Hepatocyte (in vitro differentiated cells): ENCODE results near the gene PIKFYVE. TPM values are rescaled to one million over a fixed set of nuclear protein-coding genes. Genes with fewer than 3 reads are reported as not detected.
"Not testable (repeated sequence)": the region's sequence is repeated elsewhere in the genome, so short reads cannot be mapped to it uniquely, and the experiment has no call there.

ENCODE experiments used
- DNase-seq: peaks from one replicate; pipeline ENCODE4 v3.0.0-alpha.2; 2016; ENCODE audit warnings: low spot score
- H2AFZ ChIP-seq: fragments of 200-600 bp; sonication (generic); 2 replicates; pipeline ENCODE4 v1.6.0; 2016; ENCODE audit warnings: antibody characterized with exemption, mild to moderate bottlenecking
- H3K27ac ChIP-seq: fragments of 200-600 bp; sonication (generic); 2 replicates; pipeline ENCODE4 v1.5.1; 2016; ENCODE audit warnings: mild to moderate bottlenecking
- H3K27me3 ChIP-seq: fragments of 200-600 bp; sonication (generic); 2 replicates; pipeline ENCODE4 v1.6.1; 2016
- H3K36me3 ChIP-seq: fragments of 200-600 bp; sonication (generic); replicated peaks from 2 replicates; pipeline ENCODE4 v1.5.1; 2016; ENCODE audit warnings: low read depth; ENCODE audit not compliant: insufficient read depth
- H3K4me1 ChIP-seq: fragments of 200-600 bp; sonication (generic); 2 replicates; pipeline ENCODE4 v1.5.1; 2016; ENCODE audit warnings: mild to moderate bottlenecking, moderate library complexity; ENCODE audit not compliant: insufficient read depth
- H3K4me2 ChIP-seq: fragments of 200-600 bp; sonication (generic); 2 replicates; pipeline ENCODE4 v1.6.0; 2016
- H3K4me3 ChIP-seq: fragments of 200-600 bp; sonication (generic); 2 replicates; pipeline ENCODE4 v1.5.1; 2016; ENCODE audit warnings: mild to moderate bottlenecking
- H3K79me2 ChIP-seq: fragments of 200-600 bp; sonication (generic); 2 replicates; pipeline ENCODE4 v1.6.0; 2017; ENCODE audit warnings: mild to moderate bottlenecking
- H3K9me2 ChIP-seq: fragments of 200-600 bp; sonication (generic); replicated peaks from 2 replicates; pipeline ENCODE4 v1.6.0; 2017; ENCODE audit warnings: mild to moderate bottlenecking; ENCODE audit not compliant: insufficient read depth
- H3K9me3 ChIP-seq: fragments of 200-600 bp; sonication (generic); 2 replicates; pipeline ENCODE4 v1.5.1; 2016; ENCODE audit warnings: low read depth, mild to moderate bottlenecking
- H4K20me1 ChIP-seq: fragments of 200-600 bp; sonication (generic); 2 replicates; pipeline ENCODE4 v1.6.0; 2016; ENCODE audit warnings: mild to moderate bottlenecking; ENCODE audit not compliant: insufficient read depth, poor library complexity, severe bottlenecking
- CTCF ChIP-seq: fragments of 200-600 bp; sonication (generic); IDR thresholded peaks from 2 replicates; pipeline ENCODE4 v1.5.1; 2016; ENCODE audit warnings: antibody characterized with exemption, mild to moderate bottlenecking; ENCODE audit not compliant: poor library complexity
- EZH2 ChIP-seq: fragments of 200-600 bp; sonication (generic); IDR thresholded peaks from 2 replicates; pipeline ENCODE4 v1.6.1; 2016; ENCODE audit warnings: antibody characterized with exemption, mild to moderate bottlenecking, borderline replicate concordance
- EZH2phosphoT487 ChIP-seq: fragments of 200-600 bp; sonication (generic); IDR thresholded peaks from one replicate; pipeline ENCODE4 v1.6.1; 2018; ENCODE audit warnings: antibody characterized with exemption, mild to moderate bottlenecking, low read depth, moderate library complexity; ENCODE audit not compliant: unreplicated experiment, severe bottlenecking
- WGBS: methylation state at CpG from one replicate; pipeline ENCODE4 v1.1.6; 2016; ENCODE audit warnings: low lambda C conversion rate; ENCODE audit errors: missing lambda C conversion rate; 5-methylcytosine and 5-hydroxymethylcytosine counted together
- polyA plus RNA-seq: library from polyadenylated mRNA; unstranded; fragments of >200 nt; fragmentation: Nextera tagmentation; extraction: Ambion mirVana; gene quantifications from 2 replicates; pipeline ENCODE4 v1.2.1, GENCODE V29; 2016
- total RNA-seq: library from RNA; depleted of rRNA; stranded (reverse); fragments of >200 nt; gene quantifications from 2 replicates; pipeline ENCODE4 v1.2.3, GENCODE V29; 2014

The PIKFYVE gene
- total and polyA plus RNA-seq, 2 experiments from 2014 or later: 6.1 to 30.3 TPM

GRCh38 chr2:208265371-208265800 lies 669 bp upstream of the PIKFYVE start:
- DNase-seq: peak; percentile 46
- Histone ChIP-seq H2AFZ (peak overlapping the region; percentile 73), H4K20me1 (peaks cover 11% of the 10 kb centered on the region), H3K36me3 (no peaks in the 10 kb centered on the region), H3K9me3 (no peaks in the 10 kb centered on the region), H3K79me2 (peaks cover 35% of the 10 kb centered on the region), H3K4me3 (peak overlapping the region; percentile 28), H3K27ac (peak overlapping the region; percentile 94), H3K4me2 (peak overlapping the region; percentile 86), H3K9me2 (no peaks in the 10 kb centered on the region), H3K27me3 (no peaks in the 10 kb centered on the region), H3K4me1 (peaks cover 15% of the 10 kb centered on the region)
- no peak for TF ChIP-seq EZH2phosphoT487
- TF ChIP-seq CTCF: no peak
- TF ChIP-seq EZH2: no peak
- 24% methylated on average over 9 of the region's 9 CpGs for WGBS

- H3K27ac ChIP-seq: peak overlapping the region; percentile 94
- peaks cover 11% of the 10 kb centered on the region for H4K20me1 ChIP-seq
- peaks cover 15% of the 10 kb centered on the region for H3K4me1 ChIP-seq
- H3K27me3 ChIP-seq: no peaks in the 10 kb centered on the region
- peak overlapping the region; percentile 46 for H2AFZ ChIP-seq
- TF ChIP-seq EZH2phosphoT487: no peak
- H3K9me2 ChIP-seq: no peaks in the 10 kb centered on the region
- DNase-seq: no peak
- H3K36me3 ChIP-seq: no peaks in the 10 kb centered on the region
- peak overlapping the region; percentile 72 for H3K4me3 ChIP-seq
- H3K9me3 ChIP-seq: no peaks in the 10 kb centered on the region
- WGBS: 1% methylated on average over 11 of the region's 11 CpGs
- peak overlapping the region; percentile 85 for H3K4me2 ChIP-seq
- peaks cover 46% of the 10 kb centered on the region for H3K79me2 ChIP-seq
Measured at GRCh38 chr2:208266553-208266893, 468 bp downstream of the PIKFYVE start.

- peak overlapping the region; percentile 72 for H3K4me3 ChIP-seq
- DNase-seq: no peak
- no peaks in the 10 kb centered on the region for H3K9me2 ChIP-seq
- peak overlapping the region; percentile 85 for H3K4me2 ChIP-seq
- peaks cover 48% of the 10 kb centered on the region for H3K79me2 ChIP-seq
- H3K9me3 ChIP-seq: no peaks in the 10 kb centered on the region
- peaks cover 11% of the 10 kb centered on the region for H4K20me1 ChIP-seq
- H3K27me3 ChIP-seq: no peaks in the 10 kb centered on the region
- TF ChIP-seq EZH2phosphoT487: no peak
- no peak for TF ChIP-seq CTCF
- no peak for TF ChIP-seq EZH2
- peak overlapping the region; percentile 46 for H2AFZ ChIP-seq
- H3K4me1 ChIP-seq: peaks cover 15% of the 10 kb centered on the region
- WGBS: 2% methylated on average over 3 of the region's 3 CpGs
- H3K36me3 ChIP-seq: no peaks in the 10 kb centered on the region
- peak overlapping the region; percentile 94 for H3K27ac ChIP-seq
Measured at GRCh38 chr2:208266936-208267335, 881 bp downstream of the PIKFYVE start.

- Histone ChIP-seq H3K79me2 (peaks cover 48% of the 10 kb centered on the region), H4K20me1 (peaks cover 11% of the 10 kb centered on the region), H3K4me3 (peak overlapping the region; percentile 72), H3K4me1 (peaks cover 15% of the 10 kb centered on the region), H3K4me2 (peak overlapping the region; percentile 85), H3K27ac (peak overlapping the region; percentile 94)
- H3K9me2 ChIP-seq, H3K9me3 ChIP-seq, DNase-seq, H3K36me3 ChIP-seq, H3K27me3 ChIP-seq, H2AFZ ChIP-seq: not testable (repeated sequence)
- 30% methylated on average over 21 of the region's 22 CpGs for whole genome bisulfite sequencing
Measured at GRCh38 chr2:208267526-208267925, 1.5 kb downstream of the PIKFYVE start.
